Stimulated activated CD4-positive, alpha-beta T cell treated with anti-CD3 and anti-CD28 coated beads, TNF-alpha, amount 100 ng/mL, for 4 hours (primary cell): ENCODE results near the gene FSTL4.

Experiments used
- DNase-seq, 3 experiments: peaks; one replicate each; pipeline ENCODE4 v3.0.0-alpha.2; 2020; ENCODE audit warnings: low read depth in 3 of 3

FSTL4 gene

DNA sequence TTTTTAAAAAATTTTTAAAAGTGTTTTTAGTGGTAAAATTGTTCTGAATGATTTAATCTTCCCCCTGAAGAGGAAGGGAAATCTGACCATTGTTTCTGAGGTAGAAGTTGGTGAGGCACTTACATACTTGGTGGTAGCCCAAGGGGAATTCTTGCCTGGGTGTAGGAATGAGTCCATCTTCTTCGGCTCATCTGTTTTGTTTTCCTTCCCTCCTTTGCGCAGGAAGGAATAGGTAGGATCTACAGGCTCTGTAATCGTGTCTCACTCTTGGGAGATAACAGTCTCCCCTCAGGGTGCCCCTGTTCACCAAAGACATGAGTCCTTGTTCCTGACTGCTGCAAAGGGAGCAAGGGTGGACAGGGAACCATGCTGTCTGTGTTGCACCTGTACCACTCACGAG lies 422.5 kb downstream of the FSTL4 start:
- DNase-seq, result no peak

DNA sequence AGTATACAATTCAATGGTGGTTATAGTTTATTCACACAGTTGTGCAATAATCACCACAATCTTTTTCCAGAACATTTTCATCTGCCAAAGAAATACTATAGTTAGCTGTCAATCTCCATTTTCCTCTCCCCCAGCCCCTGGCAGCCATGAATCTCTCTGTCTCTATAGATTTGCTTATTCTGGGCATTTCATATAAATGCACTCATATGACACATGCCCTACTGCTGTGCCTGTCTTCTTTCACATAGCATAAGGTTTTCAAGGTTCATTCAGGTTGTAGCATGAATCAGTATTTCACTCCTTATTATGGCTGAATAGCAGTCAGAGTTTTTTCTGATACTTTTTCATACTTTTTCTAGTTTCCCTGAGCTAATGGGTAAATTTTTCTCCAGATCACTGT lies 432.9 kb downstream of the FSTL4 start:
- no peak for DNase-seq

DNA sequence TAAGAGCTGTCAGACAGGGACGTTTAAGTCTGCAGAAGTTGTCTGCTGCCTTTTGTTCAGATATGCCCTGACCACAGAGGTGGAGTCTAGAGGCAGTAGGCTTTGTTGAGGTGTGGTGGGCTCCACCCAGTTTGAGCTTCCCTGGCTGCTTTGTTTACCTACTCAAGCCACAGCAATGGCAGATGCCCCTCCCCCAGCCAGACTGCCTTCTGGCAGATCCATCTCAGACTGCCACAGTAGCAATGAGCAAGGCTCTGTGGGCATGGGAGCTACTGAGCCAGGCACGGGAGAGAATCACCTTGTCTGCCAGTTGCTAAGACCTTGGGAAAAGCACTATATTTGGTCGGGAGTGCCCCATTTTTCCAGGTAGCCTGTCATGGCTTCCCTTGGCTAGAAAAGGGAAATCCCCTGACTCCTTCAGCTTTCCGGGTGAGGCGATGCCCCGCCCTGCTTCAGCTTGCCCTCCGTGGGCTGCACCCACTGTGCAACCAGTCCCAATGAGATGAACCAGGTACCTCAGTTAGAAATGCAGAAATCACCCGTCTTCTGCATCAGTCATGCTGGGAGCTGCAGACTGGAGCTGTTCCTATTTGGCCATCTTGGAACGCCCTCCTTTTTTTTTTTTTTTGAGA lies 441.5 kb downstream of the FSTL4 start:
- DNase-seq, result peak in 2 of 3 experiments; percentile 9 to 18

DNA sequence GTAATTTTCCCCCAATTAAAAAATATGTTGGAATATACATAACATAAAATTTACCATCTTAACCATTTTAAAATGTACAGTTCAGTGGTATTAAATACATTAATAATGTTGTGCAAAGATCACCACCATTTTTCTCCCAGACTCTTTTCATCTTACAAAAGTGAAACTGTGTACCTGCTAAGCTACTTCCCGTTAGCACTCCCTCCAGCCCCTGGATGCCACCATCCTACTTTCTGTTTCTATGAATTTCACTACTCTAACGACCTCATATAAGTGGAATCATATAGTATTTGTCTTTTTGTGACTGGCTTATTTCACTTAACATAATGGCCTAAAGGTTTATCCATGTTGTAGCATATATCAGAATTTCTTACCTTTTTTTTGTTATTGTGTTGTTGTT lies 447.6 kb downstream of the FSTL4 start:
- no peak for DNase-seq

DNA sequence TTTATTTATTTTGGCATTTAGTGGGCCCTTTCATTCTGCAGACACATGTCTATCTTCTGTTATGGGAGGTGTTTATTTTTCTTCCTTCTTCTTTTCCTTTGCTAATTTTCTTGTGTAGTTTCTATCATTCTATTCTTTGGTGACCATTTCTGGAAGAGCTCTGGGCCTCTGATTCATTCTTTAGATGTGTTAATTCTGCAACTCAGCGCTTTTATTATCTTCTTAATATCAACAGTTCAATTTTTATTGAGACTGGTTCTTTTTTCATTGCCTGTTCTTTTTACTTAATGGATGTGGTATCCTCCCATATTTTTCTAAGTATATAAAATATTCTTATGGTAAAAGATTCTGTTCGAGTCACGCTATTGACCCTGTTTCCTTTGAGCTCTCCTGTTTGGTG lies 448.5 kb downstream of the FSTL4 start:
- no peak for DNase-seq

DNA sequence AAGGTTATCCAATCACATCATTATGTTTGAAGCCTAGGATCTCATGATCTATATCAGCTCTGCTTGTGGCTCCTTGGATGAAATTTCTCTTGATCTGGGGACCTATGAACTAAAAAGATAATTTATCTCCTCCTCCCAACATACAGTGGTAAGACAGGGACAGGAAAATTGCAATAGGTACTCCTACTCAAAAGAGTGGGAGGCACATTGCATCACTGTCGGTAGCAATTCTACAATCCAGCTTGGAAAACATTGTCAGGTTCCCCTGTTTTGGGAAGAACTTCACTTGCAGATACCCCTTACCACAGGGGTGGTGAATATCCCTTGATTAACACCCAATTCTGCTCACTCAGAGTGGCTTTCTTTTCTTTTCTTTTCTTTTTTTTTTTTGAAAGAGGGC lies 452.8 kb downstream of the FSTL4 start:
- no peak for DNase-seq

DNA sequence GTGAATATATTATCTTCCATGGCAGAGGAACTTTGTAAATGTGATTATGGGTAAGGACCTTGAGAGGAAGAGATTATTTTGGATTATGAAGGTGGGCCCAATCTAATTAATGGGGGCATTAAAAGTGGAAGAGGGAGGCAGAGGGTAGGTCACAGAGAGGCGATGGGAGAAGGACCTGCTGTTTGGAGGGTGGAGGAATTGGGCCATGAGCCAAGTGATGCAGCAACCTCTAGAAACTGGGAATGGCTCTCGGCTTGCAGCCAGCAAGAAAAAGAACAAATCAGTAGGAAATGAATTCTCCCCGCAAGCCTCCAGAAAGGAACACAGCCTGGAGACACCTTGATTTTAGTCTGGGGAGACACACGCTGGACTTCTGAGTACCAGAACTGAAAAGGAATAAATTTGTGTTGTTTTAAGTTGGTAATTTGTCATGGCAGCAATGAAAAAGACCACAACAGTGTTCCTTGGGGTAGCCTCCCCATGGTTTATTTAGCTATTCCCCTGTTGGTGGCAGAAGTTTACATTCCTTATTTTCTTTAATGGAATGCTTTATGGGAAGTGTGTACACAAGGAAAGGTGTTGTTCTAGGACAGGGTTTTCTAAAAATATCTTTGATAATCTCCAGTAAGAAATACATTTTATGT lies 456.9 kb downstream of the FSTL4 start:
- no peak for DNase-seq

DNA sequence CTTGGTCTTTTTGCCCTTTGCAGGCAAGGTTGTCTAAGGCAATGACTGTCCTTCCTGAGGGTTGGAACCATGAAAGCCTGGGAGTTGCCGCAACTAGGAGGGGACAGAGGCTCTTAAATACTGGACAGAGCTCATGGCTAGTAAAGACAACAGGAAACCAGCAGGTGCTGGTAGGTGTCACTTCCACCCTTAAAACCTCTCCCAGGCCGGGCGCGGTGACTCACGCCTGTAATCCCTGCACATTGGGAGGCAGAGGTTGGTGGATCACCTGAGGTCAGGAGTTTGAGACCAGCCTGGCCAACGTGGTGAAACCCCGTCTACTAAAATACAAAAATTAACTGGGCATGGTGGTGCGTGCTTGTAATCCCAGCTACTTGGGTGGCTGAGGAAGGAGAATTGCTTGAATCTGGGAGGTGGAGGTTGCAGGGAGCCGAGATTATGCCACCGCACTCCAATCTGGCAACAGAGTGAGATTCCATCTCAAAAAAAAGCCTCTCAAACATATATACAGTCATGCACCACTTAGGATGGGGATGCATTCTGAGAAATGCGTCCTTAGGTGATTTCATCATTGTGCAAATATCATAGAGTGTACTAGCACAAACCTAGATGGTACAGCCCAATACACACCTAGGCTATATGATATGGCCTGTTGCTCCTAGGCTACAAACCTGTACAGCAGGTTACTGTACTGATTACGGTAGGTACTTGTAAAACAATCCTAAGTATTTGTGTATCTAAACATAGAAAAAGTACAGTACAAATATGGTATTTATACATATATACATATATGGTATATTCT lies 457.9 kb downstream of the FSTL4 start:
- DNase-seq, result no peak

DNA sequence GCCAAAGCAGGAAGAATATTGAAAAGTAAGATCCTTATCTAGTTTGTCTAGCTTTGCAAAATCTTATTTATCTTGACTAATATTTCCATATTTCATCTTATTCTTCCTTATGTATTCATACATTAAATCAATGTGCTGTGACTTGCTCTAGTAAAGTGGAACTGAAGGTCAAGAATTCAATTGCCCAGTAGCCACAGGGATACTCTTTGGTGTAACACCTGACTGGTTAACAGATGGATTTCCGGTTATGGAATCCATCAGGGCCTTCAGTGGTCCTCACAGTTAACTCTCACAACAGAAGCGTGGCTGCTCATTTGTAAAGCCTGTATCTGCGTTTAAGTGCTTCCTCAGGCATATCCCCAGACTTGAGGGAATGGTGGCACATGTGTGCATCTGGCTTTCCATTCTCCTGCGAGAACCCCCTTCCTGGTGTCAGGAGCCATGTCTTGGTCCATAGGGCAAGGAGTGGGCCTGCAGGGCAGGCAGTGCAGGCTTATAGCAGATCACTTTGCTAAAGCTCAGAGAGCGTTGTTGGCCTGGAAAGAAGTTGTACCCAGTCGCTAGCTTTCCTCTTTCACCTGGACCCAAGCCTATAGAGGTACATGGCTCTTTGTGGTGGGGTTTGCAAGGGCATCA lies 461.3 kb downstream of the FSTL4 start:
- DNase-seq, result no peak

DNA sequence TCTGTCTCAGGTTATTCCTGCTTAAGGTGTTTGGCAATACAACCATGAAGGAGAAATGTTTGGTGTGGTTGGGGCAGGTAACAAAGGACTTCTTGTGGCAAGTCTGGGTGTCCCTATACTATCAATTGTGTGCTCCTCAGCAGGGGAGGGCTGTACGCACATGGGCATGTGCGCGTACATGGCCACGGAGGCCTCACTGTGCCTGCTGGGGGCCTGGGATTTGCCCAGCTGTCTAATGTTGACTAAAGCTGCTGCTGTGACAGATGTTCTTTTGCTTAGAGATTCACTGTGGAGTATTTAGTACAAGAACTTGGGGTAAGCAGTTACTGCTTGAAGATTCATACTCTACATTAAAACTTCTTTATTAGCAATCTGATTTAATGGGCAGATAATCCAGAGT lies 463.0 kb downstream of the FSTL4 start:
- DNase-seq, result no peak

DNA sequence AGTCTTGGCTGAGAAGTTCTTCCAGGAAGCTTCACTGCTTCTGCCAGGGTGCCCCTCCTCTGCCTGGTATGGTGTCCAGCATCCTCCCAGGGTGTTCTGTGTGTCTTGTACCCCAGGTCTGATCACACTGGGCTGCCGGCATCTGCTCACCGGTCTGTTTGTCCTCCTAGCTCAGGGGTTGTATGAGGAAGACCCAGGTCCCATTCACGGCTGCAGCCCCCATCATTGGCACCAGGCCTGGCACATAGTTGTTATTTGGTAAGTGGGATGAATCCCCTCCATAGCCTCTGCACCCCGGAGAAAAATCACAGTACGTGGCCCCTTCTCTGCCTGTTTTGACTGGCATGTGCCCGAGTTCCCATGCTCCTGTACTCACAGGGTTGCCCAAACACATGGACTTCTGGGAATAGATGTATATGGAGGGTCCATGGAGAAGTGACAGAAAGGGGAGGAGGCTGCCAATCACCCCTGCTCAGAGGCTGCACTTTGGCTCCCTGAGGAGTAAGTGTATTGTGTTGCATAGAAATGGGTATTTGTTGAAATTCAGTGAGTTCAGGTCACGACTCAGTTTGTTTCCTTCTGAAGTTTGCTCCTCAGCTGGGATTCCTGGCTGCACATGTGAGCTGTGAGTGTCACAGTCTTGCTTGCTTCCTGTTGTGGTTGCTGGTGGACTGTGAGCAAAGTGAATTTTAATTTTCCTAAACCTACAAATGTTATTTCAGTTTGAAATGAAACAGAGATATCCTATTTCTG lies 464.4 kb downstream of the FSTL4 start:
- DNase-seq, result no peak

DNA sequence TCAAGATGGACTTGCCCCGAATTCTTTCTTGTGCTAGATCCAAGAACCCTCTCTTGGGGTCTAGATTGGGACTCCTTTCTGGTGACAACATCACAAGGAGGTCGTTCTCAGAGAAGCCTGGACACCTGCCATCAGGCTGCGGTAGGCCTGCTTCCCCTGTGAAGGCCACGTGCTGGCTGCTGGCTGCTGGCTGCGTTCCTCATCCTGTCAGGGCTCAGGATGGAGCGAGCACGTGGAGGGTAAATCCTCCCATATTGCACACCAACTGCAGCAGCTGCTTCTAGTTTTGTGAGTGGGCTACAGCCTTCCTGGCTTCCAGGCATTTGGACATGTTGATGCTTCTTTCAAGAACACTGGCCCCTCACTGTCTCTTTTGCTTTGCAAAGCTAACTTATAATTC lies 464.9 kb downstream of the FSTL4 start:
- DNase-seq, result no peak
